Stimulated activated CD4-positive, alpha-beta T cell treated with anti-CD3 and anti-CD28 coated beads, TNF-alpha, amount 100 ng/mL, for 4 hours (primary cell): Measurements from ENCODE around the gene TF.

Experiments used
- DNase-seq, 3 experiments: peaks; one replicate each; pipeline ENCODE4 v3.0.0-alpha.2; 2020; ENCODE audit warnings: low read depth in 3 of 3

Gene TF

GRCh38 chr3:133805384-133805701 lies 59.1 kb downstream of the TF start:
- no peak for DNase-seq

GRCh38 chr3:133805702-133806475 lies 59.7 kb downstream of the TF start, which contains the start of gene SRPRB:
SRPRB (plus strand) TSS chr3:133805815; CDS start chr3:133805849, 34 bp downstream.
- DNase-seq: peak; percentile 85 to 96 (median 94)

GRCh38 chr3:133812872-133813271 lies 66.7 kb downstream of the TF start:
- no peak for DNase-seq

- no peak for DNase-seq
Measured at GRCh38 chr3:133815386-133815785, 69.2 kb downstream of the TF start.

- DNase-seq: no peak
Measured at GRCh38 chr3:133820129-133820528, 73.9 kb downstream of the TF start.

GRCh38 chr3:133820889-133821675 lies 74.9 kb downstream of the TF start:
- no peak for DNase-seq

- no peak for DNase-seq
Measured at GRCh38 chr3:133821767-133822638, 75.8 kb downstream of the TF start.

GRCh38 chr3:133824961-133825485 lies 78.8 kb downstream of the TF start:
- no peak for DNase-seq

GRCh38 chr3:133825969-133826727 lies 80.0 kb downstream of the TF start:
- DNase-seq: no peak

GRCh38 chr3:133827136-133827535 lies 80.9 kb downstream of the TF start:
- DNase-seq: no peak

GRCh38 chr3:133827684-133828083 lies 81.5 kb downstream of the TF start:
- no peak for DNase-seq

GRCh38 chr3:133828576-133829309 lies 82.5 kb downstream of the TF start:
- no peak for DNase-seq

GRCh38 chr3:133829310-133829707 lies 83.1 kb downstream of the TF start:
- DNase-seq: no peak

- no peak for DNase-seq
Measured at GRCh38 chr3:133830071-133830470, 83.9 kb downstream of the TF start.

- no peak for DNase-seq
Measured at GRCh38 chr3:133831966-133832801, 86.0 kb downstream of the TF start.

GRCh38 chr3:133832802-133833144 lies 86.6 kb downstream of the TF start:
- DNase-seq: no peak

- DNase-seq: no peak
Measured at GRCh38 chr3:133833267-133833666, 87.1 kb downstream of the TF start.

- DNase-seq: no peak
Measured at GRCh38 chr3:133833880-133834620, 87.9 kb downstream of the TF start.
